DND-41 (cell line): Measurements from ENCODE around the gene POU2AF1.

Experiments
- CTCF ChIP-seq: IDR thresholded peaks from 2 replicates; pipeline ENCODE4 v1.5.1; 2012; ENCODE audit warnings: borderline replicate concordance, low read length, moderate library complexity, mild to moderate bottlenecking; ENCODE audit not compliant: poor library complexity, severe bottlenecking; ENCODE audit errors: extremely low read depth
- EZH2 ChIP-seq: IDR thresholded peaks from 3 replicates; pipeline ENCODE4 v1.6.1; 2012; ENCODE audit warnings: borderline replicate concordance, low read depth, mild to moderate bottlenecking, moderate library complexity, low read length, inconsistent platforms; ENCODE audit not compliant: severe bottlenecking

GRCh38 chr11:111407652-111408051 lies 28.6 kb upstream of the POU2AF1 start:
- no peak for TF ChIP-seq CTCF
- TF ChIP-seq EZH2: no peak
